Neuron (in vitro differentiated cells): Measurements from ENCODE around the gene PTGES3L.

Experiments used
- H2AFZ ChIP-seq: one replicate; pipeline ENCODE4 v1.6.1; 2013; ENCODE audit warnings: low read depth, mild to moderate bottlenecking, inconsistent platforms, low read length, moderate library complexity
- H3K27me3 ChIP-seq: one replicate; pipeline ENCODE4 v1.6.1; 2013; ENCODE audit warnings: low read length; ENCODE audit not compliant: insufficient read depth
- H3K36me3 ChIP-seq: one replicate; pipeline ENCODE4 v1.6.1; 2013; ENCODE audit warnings: low read length; ENCODE audit not compliant: insufficient read depth
- H3K4me1 ChIP-seq: one replicate; pipeline ENCODE4 v1.6.1; 2013; ENCODE audit warnings: low read length; ENCODE audit not compliant: insufficient read depth
- H3K4me3 ChIP-seq: 2 replicates; pipeline ENCODE4 v1.5.1; 2013; ENCODE audit warnings: mild to moderate bottlenecking, low read length, moderate library complexity
- H3K9me3 ChIP-seq: one replicate; pipeline ENCODE4 v1.6.1; 2013; ENCODE audit warnings: low read length

The PTGES3L gene

GRCh38 chr17:43019418-43019817 is 39.5 kb upstream of the PTGES3L start:
- H3K4me1 ChIP-seq: peaks cover 58% of the 10 kb centered on the region
- H3K36me3 ChIP-seq: peaks cover 9% of the 10 kb centered on the region
- H3K4me3 ChIP-seq: no peak overlapping the region

GRCh38 chr17:43018932-43019331 is 39.1 kb upstream of the PTGES3L start:
- peaks cover 9% of the 10 kb centered on the region for H3K36me3 ChIP-seq
- H3K27me3 ChIP-seq: no peaks in the 10 kb centered on the region
- no peaks in the 10 kb centered on the region for H3K9me3 ChIP-seq
- peaks cover 58% of the 10 kb centered on the region for H3K4me1 ChIP-seq
- no peak overlapping the region for H3K4me3 ChIP-seq
- H2AFZ ChIP-seq: no peak overlapping the region

More at GRCh38 chr17:43019418-43019817, 39.5 kb upstream of the PTGES3L start:
- H2AFZ ChIP-seq: no peak overlapping the region
- H3K9me3 ChIP-seq: no peaks in the 10 kb centered on the region
- no peaks in the 10 kb centered on the region for H3K27me3 ChIP-seq

GRCh38 chr17:43018008-43018853 is 38.4 kb upstream of the PTGES3L start:
- H3K9me3 ChIP-seq: no peaks in the 10 kb centered on the region
- H3K27me3 ChIP-seq: no peaks in the 10 kb centered on the region
- no peak overlapping the region for H2AFZ ChIP-seq
- H3K4me3 ChIP-seq: no peak overlapping the region
- peaks cover 9% of the 10 kb centered on the region for H3K36me3 ChIP-seq
- H3K4me1 ChIP-seq: peaks cover 58% of the 10 kb centered on the region

GRCh38 chr17:43016216-43016615 is 36.3 kb upstream of the PTGES3L start:
- Histone ChIP-seq H2AFZ (no peak overlapping the region), H3K4me1 (peaks cover 52% of the 10 kb centered on the region), H3K4me3 (no peak overlapping the region), H3K36me3 (peaks cover 9% of the 10 kb centered on the region), H3K27me3 (no peaks in the 10 kb centered on the region), H3K9me3 (no peaks in the 10 kb centered on the region)

- H3K9me3 ChIP-seq: no peaks in the 10 kb centered on the region
- H3K27me3 ChIP-seq: no peaks in the 10 kb centered on the region
- no peak overlapping the region for H3K4me3 ChIP-seq
- H3K36me3 ChIP-seq: peaks cover 9% of the 10 kb centered on the region
- H3K4me1 ChIP-seq: peaks cover 47% of the 10 kb centered on the region
- H2AFZ ChIP-seq: no peak overlapping the region
Measured at GRCh38 chr17:43015579-43015978, 35.7 kb upstream of the PTGES3L start.

GRCh38 chr17:43014649-43015542 is 35.0 kb upstream of the PTGES3L start:
- H2AFZ ChIP-seq: no peak overlapping the region
- no peak overlapping the region for H3K4me3 ChIP-seq
- H3K36me3 ChIP-seq: peaks cover 9% of the 10 kb centered on the region

GRCh38 chr17:43014020-43014648 is 34.3 kb upstream of the PTGES3L start:
- Histone ChIP-seq H2AFZ (no peak overlapping the region), H3K36me3 (peaks cover 9% of the 10 kb centered on the region), H3K4me1 (peaks cover 34% of the 10 kb centered on the region), H3K4me3 (no peak overlapping the region), H3K9me3 (no peaks in the 10 kb centered on the region), H3K27me3 (no peaks in the 10 kb centered on the region)

More at GRCh38 chr17:43014649-43015542, 35.0 kb upstream of the PTGES3L start:
- no peaks in the 10 kb centered on the region for H3K9me3 ChIP-seq
- H3K27me3 ChIP-seq: no peaks in the 10 kb centered on the region
- H3K4me1 ChIP-seq: peaks cover 42% of the 10 kb centered on the region

- Histone ChIP-seq H3K27me3 (no peaks in the 10 kb centered on the region), H3K4me3 (no peak overlapping the region), H2AFZ (no peak overlapping the region), H3K36me3 (peaks cover 9% of the 10 kb centered on the region), H3K4me1 (peaks cover 26% of the 10 kb centered on the region), H3K9me3 (no peaks in the 10 kb centered on the region)
Measured at GRCh38 chr17:43013296-43013695, 33.4 kb upstream of the PTGES3L start.

GRCh38 chr17:43011728-43012472 is 32.0 kb upstream of the PTGES3L start:
- no peak overlapping the region for H3K4me3 ChIP-seq
- H3K4me1 ChIP-seq: peaks cover 17% of the 10 kb centered on the region
- H3K9me3 ChIP-seq: no peaks in the 10 kb centered on the region
- H2AFZ ChIP-seq: no peak overlapping the region
- no peaks in the 10 kb centered on the region for H3K27me3 ChIP-seq
- peaks cover 9% of the 10 kb centered on the region for H3K36me3 ChIP-seq

- Histone ChIP-seq H3K9me3 (no peaks in the 10 kb centered on the region), H3K4me1 (peaks cover 11% of the 10 kb centered on the region), H3K36me3 (peaks cover 4% of the 10 kb centered on the region), H3K4me3 (no peak overlapping the region), H2AFZ (no peak overlapping the region), H3K27me3 (no peaks in the 10 kb centered on the region)
Measured at GRCh38 chr17:43010667-43011308, 30.9 kb upstream of the PTGES3L start.

GRCh38 chr17:43006639-43007551 is 27.0 kb upstream of the PTGES3L start, which contains the start of gene IFI35:
Gene IFI35, plus strand, starts transcription at chr17:43006784. Its CDS starts 164 bp downstream, at chr17:43006948.
- peaks cover 20% of the 10 kb centered on the region for H3K36me3 ChIP-seq
- no peaks in the 10 kb centered on the region for H3K9me3 ChIP-seq
- H3K4me1 ChIP-seq: peaks cover 2% of the 10 kb centered on the region
- no peaks in the 10 kb centered on the region for H3K27me3 ChIP-seq
- H2AFZ ChIP-seq: no peak within 1 kb of the TSS
- H3K4me3 ChIP-seq: no peak within 1 kb of the TSS
